ENCODE measurements around the gene USH2A. TPM values are rescaled to one million over a fixed set of nuclear protein-coding genes. Genes with fewer than 3 reads are reported as not detected.

The USH2A gene
- total RNA-seq, 8 experiments from 2014 or later: 0.10 to 0.85 (median 0.49) TPM

- 80 to 100% (median 83%) methylated on average over 1 to 4 of the region's 4 CpGs; no CpG with 5 or more reads in 1 of the 10 experiments for WGBS, 10 experiments
- in situ Hi-C loops (cut with MboI; ENCODE audit: low pct_unique_long_range_greater_than_20kb in 2 of 9, low sequenced_read_pairs in 9 of 9, unreplicated experiment in 9 of 9): no loop called here
- Histone ChIP-seq H3K4me3 (no peak overlapping the region), H3K27ac (no peak overlapping the region), H3K4me1 (replicated peaks in 1 of 2) (peaks cover 0 to 7% of the 10 kb centered on the region in 2 donors)
- ATAC-seq (replicated peaks in 6 of 8): no peak
Observed at GRCh38 chr1:215645182-215645581, 778.1 kb downstream of the USH2A start.

DNA sequence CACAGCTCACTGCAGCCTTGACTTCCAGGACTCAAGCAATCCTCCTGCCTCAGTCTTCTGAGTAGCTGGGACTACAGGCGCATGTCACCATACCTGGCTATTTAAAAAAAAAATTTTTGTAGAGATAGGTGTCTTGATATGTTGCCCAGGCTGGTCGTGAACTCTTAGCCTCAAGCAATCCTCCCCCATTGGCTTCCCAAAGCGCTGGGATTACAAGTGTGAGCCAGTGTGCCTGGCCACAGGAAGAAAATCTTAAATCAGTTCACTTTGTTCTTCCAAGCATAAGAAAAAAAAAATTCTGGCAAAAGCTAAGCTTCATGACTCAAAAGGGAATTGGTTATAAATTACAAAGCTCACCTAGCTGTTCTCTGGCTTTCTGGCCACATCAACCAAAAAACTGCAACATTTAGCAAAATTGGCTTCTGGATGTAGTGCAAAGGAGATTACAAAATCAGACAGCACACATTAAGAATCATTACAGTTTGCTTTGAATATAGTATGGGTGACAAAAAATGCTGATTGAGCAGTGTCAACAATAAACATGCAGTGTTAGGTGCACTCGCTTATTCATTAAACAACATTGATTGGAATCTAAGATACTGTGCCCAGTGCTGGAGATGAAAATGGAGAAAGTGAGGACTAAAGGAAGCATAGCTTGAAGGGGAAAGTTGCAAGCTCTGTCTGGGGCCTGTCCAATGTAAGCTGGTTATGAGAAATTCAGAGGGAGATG, 779.5 kb downstream of the USH2A start:
- Histone ChIP-seq H3K4me3 (no peak overlapping the region), H3K27ac (no peak overlapping the region), H3K4me1 (replicated peaks in 1 of 2) (peaks cover 0 to 7% of the 10 kb centered on the region in 2 donors)
- 20 to 100% (median 95%) methylated on average over 1 to 4 of the region's 4 CpGs for WGBS, 10 experiments
- no peak for ATAC-seq (replicated peaks in 6 of 8)
- in situ Hi-C loops (cut with MboI; ENCODE audit: low pct_unique_long_range_greater_than_20kb in 2 of 9, low sequenced_read_pairs in 9 of 9, unreplicated experiment in 9 of 9): no loop called here

DNA sequence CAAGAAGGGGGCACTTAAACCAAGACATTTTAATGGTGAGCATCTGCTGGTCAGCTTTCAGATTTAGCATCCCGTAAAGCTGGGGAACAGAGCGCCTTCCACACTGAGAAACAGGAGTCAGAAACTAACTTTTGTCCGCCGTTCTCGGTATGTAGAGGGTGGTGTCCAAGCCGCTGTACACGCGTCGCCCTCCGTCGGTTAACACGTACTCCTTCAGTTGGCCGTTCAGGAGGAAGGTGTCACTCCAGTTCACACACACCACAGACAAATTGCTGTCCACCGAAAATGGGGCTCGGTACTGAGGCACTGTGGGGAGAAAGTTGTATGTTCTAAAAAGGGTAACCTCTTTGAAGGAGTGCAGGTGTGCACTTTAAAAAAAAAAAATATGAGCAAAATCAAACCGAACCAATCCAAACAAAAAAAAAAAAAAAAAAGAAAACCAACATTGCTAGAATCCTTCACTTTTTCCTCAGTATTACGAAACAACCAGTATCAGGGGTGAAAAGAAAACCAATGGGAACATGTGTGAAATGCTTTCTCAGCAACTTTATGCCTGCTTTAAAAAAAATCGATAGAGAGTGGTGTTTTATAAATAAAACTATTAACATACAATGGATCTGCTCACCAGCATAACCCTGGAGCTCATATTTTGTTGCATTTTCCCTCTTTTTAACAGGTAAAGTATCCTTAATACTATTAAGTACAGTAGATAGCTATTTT, 782.7 kb downstream of the USH2A start:
- WGBS, 10 experiments: 16 to 96% (median 89%) methylated on average over 1 to 18 of the region's 18 CpGs
- H3K27ac ChIP-seq: no peak overlapping the region
- in situ Hi-C loops (cut with MboI; ENCODE audit: low pct_unique_long_range_greater_than_20kb in 2 of 9, low sequenced_read_pairs in 9 of 9, unreplicated experiment in 9 of 9): no loop called here
- ATAC-seq (replicated peaks in 6 of 8): no peak
- no peak overlapping the region for H3K4me3 ChIP-seq
- H3K4me1 ChIP-seq (replicated peaks in 1 of 2): peaks cover 0 to 7% of the 10 kb centered on the region in 2 donors

GRCh38 chr1:215637041-215637573, 786.1 kb downstream of the USH2A start:
- Histone ChIP-seq H3K4me1 (replicated peaks in 1 of 2) (peaks cover 0 to 7% of the 10 kb centered on the region in 2 donors), H3K27ac (no peak overlapping the region), H3K4me3 (no peak overlapping the region)
- peak in 6 of 8 experiments; percentile 37 to 92 (median 60) for ATAC-seq (replicated peaks in 6 of 8)
- WGBS, 10 experiments: 5 to 93% (median 72%) methylated on average over 2 to 7 of the region's 7 CpGs; no CpG with 5 or more reads in 4 of the 10 experiments
- in situ Hi-C loops (cut with MboI; ENCODE audit: low pct_unique_long_range_greater_than_20kb in 2 of 9, low sequenced_read_pairs in 9 of 9, unreplicated experiment in 9 of 9): no loop called here

GRCh38 chr1:215636258-215636965, 786.8 kb downstream of the USH2A start:
- ATAC-seq (replicated peaks in 6 of 8): peak in 3 of 8 experiments; percentile 69 to 90 (median 79)
- in situ Hi-C loops (cut with MboI; ENCODE audit: low pct_unique_long_range_greater_than_20kb in 2 of 9, low sequenced_read_pairs in 9 of 9, unreplicated experiment in 9 of 9): no loop called here
- Histone ChIP-seq H3K4me1 (replicated peaks in 1 of 2) (peaks cover 0 to 7% of the 10 kb centered on the region in 2 donors), H3K27ac (no peak overlapping the region), H3K4me3 (no peak overlapping the region)
- WGBS, 10 experiments: 7 to 92% (median 77%) methylated on average over 2 to 8 of the region's 9 CpGs; no CpG with 5 or more reads in 1 of the 10 experiments

GRCh38 chr1:215635827-215636226, 787.4 kb downstream of the USH2A start:
- in situ Hi-C loops (cut with MboI; ENCODE audit: low pct_unique_long_range_greater_than_20kb in 2 of 9, low sequenced_read_pairs in 9 of 9, unreplicated experiment in 9 of 9): no loop called here
- no peak overlapping the region for H3K4me3 ChIP-seq
- no peak overlapping the region for H3K27ac ChIP-seq
- 88 to 100% (median 92%) methylated on average over 1 to 5 of the region's 6 CpGs; no CpG with 5 or more reads in 6 of the 10 experiments for WGBS, 10 experiments
- ATAC-seq (replicated peaks in 6 of 8): no peak
- peaks cover 0 to under 1% of the 10 kb centered on the region in 2 donors for H3K4me1 ChIP-seq (replicated peaks in 1 of 2)

- ATAC-seq (replicated peaks in 6 of 8): peak; percentile 19 to 77 (median 66)
- 0 to 70% (median 31%) methylated on average over 1 to 3 of the region's 3 CpGs; no CpG with 5 or more reads in 3 of the 10 experiments for WGBS, 10 experiments
- Histone ChIP-seq H3K27ac (no peak overlapping the region), H3K4me1 (replicated peaks in 1 of 2) (no peaks in the 10 kb centered on the region), H3K4me3 (no peak overlapping the region)
- in situ Hi-C loops (cut with MboI; ENCODE audit: low pct_unique_long_range_greater_than_20kb in 2 of 9, low sequenced_read_pairs in 9 of 9, unreplicated experiment in 9 of 9): no loop called here
Observed at GRCh38 chr1:215631489-215631888, 791.8 kb downstream of the USH2A start.

- whole genome bisulfite sequencing, 10 experiments: 80 to 83% (median 80%) methylated on average over 1 of the region's 1 CpG; no CpG with 5 or more reads in 7 of the 10 experiments
- in situ Hi-C loops (cut with MboI; ENCODE audit: low pct_unique_long_range_greater_than_20kb in 2 of 9, low sequenced_read_pairs in 9 of 9, unreplicated experiment in 9 of 9): no loop called here
Observed at GRCh38 chr1:215631040-215631439, 792.2 kb downstream of the USH2A start.

GRCh38 chr1:215625949-215626348, 797.3 kb downstream of the USH2A start:
- H3K4me1 ChIP-seq (replicated peaks in 1 of 2): no peaks in the 10 kb centered on the region
- no peak for ATAC-seq (replicated peaks in 6 of 8)
- in situ Hi-C loops (cut with MboI; ENCODE audit: low pct_unique_long_range_greater_than_20kb in 2 of 9, low sequenced_read_pairs in 9 of 9, unreplicated experiment in 9 of 9): no loop called here
- no peak overlapping the region for H3K27ac ChIP-seq
- no peak overlapping the region for H3K4me3 ChIP-seq

More at GRCh38 chr1:215631040-215631439, 792.2 kb downstream of the USH2A start:
- ATAC-seq (replicated peaks in 6 of 8): no peak
- Histone ChIP-seq H3K4me3 (no peak overlapping the region), H3K4me1 (replicated peaks in 1 of 2) (no peaks in the 10 kb centered on the region), H3K27ac (no peak overlapping the region)

DNA sequence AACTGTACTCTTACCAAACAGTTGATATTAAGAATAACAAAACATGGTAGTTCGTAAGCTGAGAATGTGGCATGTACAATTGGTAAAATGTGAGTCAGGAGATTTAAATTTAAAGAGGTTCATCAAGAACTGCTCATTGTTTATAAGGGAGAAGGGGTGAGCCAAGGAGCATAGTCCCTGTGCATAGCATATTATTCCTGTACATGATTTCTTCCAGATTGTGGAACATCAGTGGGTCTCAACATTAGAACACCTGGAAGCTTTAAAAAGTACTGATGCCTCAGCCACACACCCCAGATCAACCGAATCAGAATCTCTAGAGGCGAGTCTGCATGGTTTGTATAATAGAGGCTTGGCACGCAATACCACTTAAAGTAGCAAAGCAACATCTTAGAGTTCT, 800.1 kb downstream of the USH2A start:
- in situ Hi-C loops (cut with MboI; ENCODE audit: low pct_unique_long_range_greater_than_20kb in 2 of 9, low sequenced_read_pairs in 9 of 9, unreplicated experiment in 9 of 9): no loop called here
- Histone ChIP-seq H3K4me3 (no peak overlapping the region), H3K27ac (no peak overlapping the region), H3K4me1 (replicated peaks in 1 of 2) (no peaks in the 10 kb centered on the region)
- no peak for ATAC-seq (replicated peaks in 6 of 8)
- WGBS, 10 experiments: 86 to 100% (median 94%) methylated on average over 1 to 4 of the region's 4 CpGs

DNA sequence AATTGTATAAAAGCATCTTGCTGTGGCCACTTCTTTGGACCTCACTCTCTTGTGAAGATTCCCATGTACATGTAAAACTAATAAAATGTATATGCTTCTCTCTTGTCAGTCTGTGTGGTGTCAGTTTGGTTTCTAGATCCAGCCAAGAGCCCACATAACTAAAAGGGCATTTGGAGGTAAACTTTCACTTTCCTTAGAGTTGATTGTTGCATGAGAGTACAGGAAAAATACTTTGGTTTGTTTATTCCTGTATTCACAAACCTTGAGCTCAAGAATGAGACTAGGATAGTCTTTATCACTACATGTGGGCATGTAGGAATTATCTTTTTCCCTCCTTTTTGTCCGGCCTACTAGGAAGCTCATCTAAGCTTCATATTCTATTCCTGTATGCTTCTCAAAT, 805.3 kb downstream of the USH2A start:
- no peak for ATAC-seq (replicated peaks in 6 of 8)
- WGBS, 10 experiments: 80 to 100% (median 100%) methylated on average over 1 of the region's 1 CpG; no CpG with 5 or more reads in 1 of the 10 experiments
- H3K4me3 ChIP-seq: no peak overlapping the region
- no peak overlapping the region for H3K27ac ChIP-seq
- in situ Hi-C loops (cut with MboI; ENCODE audit: low pct_unique_long_range_greater_than_20kb in 2 of 9, low sequenced_read_pairs in 9 of 9, unreplicated experiment in 9 of 9): no loop called here
- no peaks in the 10 kb centered on the region for H3K4me1 ChIP-seq (replicated peaks in 1 of 2)

DNA sequence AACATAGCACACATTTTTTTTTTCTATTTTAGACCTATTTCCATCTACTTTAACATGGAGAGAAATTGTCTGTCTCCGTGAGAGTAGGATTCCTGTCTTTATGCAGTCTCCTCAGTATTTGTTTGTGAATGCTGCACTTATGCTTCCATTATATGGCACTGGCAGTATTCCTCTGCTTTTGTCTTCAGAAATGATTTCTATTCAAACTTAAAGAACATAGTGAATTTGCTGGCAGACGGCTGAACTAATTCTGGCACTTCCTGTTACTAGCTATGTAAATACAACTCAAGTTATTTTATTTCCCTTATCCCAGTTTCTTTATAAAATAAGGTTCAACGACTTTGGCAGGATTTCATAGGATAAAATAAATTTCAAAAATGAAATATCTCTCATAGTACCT, 810.9 kb downstream of the USH2A start:
- in situ Hi-C loops (cut with MboI; ENCODE audit: low pct_unique_long_range_greater_than_20kb in 2 of 9, low sequenced_read_pairs in 9 of 9, unreplicated experiment in 9 of 9): no loop called here
- ATAC-seq (replicated peaks in 6 of 8): no peak
- Histone ChIP-seq H3K4me1 (replicated peaks in 1 of 2) (no peaks in the 10 kb centered on the region), H3K27ac (no peak overlapping the region), H3K4me3 (no peak overlapping the region)
- 84 to 100% (median 91%) methylated on average over 1 to 3 of the region's 3 CpGs for WGBS, 10 experiments

DNA sequence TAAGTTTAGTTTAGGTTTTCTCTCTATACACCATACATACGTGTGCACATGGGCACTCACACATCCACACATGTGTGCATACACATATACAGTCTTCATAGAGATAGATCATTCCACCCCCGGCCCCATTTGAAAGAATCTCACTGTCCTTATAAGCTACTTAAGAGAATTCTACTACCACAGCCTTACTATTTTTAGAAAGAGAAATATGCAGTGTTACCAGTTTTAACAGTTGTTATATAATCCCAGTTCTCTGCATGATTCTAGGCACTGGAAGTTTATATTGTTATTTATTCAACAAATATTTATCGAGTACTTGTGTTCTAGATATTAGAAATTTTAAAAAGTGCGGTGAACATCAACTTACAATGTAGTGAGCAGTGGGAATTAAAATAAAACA, 814.6 kb downstream of the USH2A start:
- in situ Hi-C loops (cut with MboI; ENCODE audit: low pct_unique_long_range_greater_than_20kb in 2 of 9, low sequenced_read_pairs in 9 of 9, unreplicated experiment in 9 of 9): no loop called here
- H3K4me1 ChIP-seq (replicated peaks in 1 of 2): no peaks in the 10 kb centered on the region
- ATAC-seq (replicated peaks in 6 of 8): no peak
- no peak overlapping the region for H3K27ac ChIP-seq
- WGBS, 10 experiments: 89 to 100% (median 98%) methylated on average over 1 to 4 of the region's 4 CpGs; no CpG with 5 or more reads in 1 of the 10 experiments
- no peak overlapping the region for H3K4me3 ChIP-seq

Data from motor neuron (in vitro differentiated cells).